HPDE6-E6E7 (cell line): ENCODE data around the gene TBC1D16.

Experiments used
- DNase-seq: peaks from one replicate; pipeline ENCODE4 v3.0.0; 2011; ENCODE audit warnings: missing footprints; ENCODE audit errors: extremely low spot score

The TBC1D16 gene

GRCh38 chr17:79952265-79952877, 83.3 kb downstream of the TBC1D16 start:
- DNase-seq = no peak

- no peak for DNase-seq
Observed at GRCh38 chr17:79951361-79952264, 84.1 kb downstream of the TBC1D16 start.

- no peak for DNase-seq
Observed at GRCh38 chr17:79950751-79951150, 84.9 kb downstream of the TBC1D16 start.

GRCh38 chr17:79950306-79950705, 85.4 kb downstream of the TBC1D16 start:
- DNase-seq = no peak

GRCh38 chr17:79949656-79950209, 85.9 kb downstream of the TBC1D16 start:
- DNase-seq = no peak

- DNase-seq = no peak
Observed at GRCh38 chr17:79948945-79949655, 86.6 kb downstream of the TBC1D16 start.

GRCh38 chr17:79948406-79948944, 87.2 kb downstream of the TBC1D16 start:
- DNase-seq = no peak

GRCh38 chr17:79947351-79948031, 88.2 kb downstream of the TBC1D16 start:
- DNase-seq = no peak

GRCh38 chr17:79946352-79947231, 89.1 kb downstream of the TBC1D16 start:
- DNase-seq = no peak

GRCh38 chr17:79945591-79946255, 89.9 kb downstream of the TBC1D16 start:
- DNase-seq = no peak

GRCh38 chr17:79944821-79945391, 90.8 kb downstream of the TBC1D16 start:
- no peak for DNase-seq

GRCh38 chr17:79944251-79944812, 91.3 kb downstream of the TBC1D16 start:
- DNase-seq = no peak

GRCh38 chr17:79943347-79944241, 92.1 kb downstream of the TBC1D16 start:
- DNase-seq = no peak

- no peak for DNase-seq
Observed at GRCh38 chr17:79942591-79943346, 92.9 kb downstream of the TBC1D16 start.

- no peak for DNase-seq
Observed at GRCh38 chr17:79942011-79942405, 93.7 kb downstream of the TBC1D16 start.

- no peak for DNase-seq
Observed at GRCh38 chr17:79941088-79942010, 94.3 kb downstream of the TBC1D16 start.
